LNCaP clone FGC (cell line): ENCODE results near the gene CRYBB1.

ENCODE experiments used
- DNase-seq: peaks from one replicate; pipeline ENCODE4 v3.0.0-alpha.2; 2011; ENCODE audit warnings: low read depth
- H3K4me3 ChIP-seq: 2 replicates; pipeline ENCODE4 v1.5.1; 2011; ENCODE audit warnings: mild to moderate bottlenecking, low read depth, low read length, control low read depth
- TF ChIP-seq, protein P1 (sequence below): IDR thresholded peaks from 2 replicates; pipeline ENCODE4 v1.5.1; 2012; ENCODE audit warnings: mild to moderate bottlenecking; ENCODE audit not compliant: control insufficient read depth, insufficient read depth; ENCODE audit errors: extremely low read depth

CRYBB1 gene

DNA sequence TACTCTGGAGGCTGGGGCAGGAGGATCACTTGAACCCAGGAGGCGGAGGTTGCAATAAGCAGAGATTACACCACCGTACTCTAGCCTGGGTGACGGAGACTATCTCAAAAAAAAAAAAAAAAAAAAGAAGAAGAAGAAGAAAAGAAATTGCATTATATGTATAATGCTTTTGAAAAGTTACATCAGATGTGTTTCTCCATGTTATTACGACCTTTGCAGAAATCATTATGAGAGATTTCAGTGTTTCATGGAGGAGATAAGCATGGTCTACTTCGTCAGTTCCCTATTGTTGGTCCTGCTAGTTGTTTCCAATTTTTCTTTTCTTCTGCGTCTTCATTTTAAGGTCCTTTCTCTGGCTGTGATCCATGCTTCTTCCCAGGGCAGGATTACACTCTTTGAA, 42.5 kb upstream of the CRYBB1 start:
- DNase-seq, result no peak
- no peak overlapping the region for H3K4me3 ChIP-seq
- TF ChIP-seq, protein P1, sequence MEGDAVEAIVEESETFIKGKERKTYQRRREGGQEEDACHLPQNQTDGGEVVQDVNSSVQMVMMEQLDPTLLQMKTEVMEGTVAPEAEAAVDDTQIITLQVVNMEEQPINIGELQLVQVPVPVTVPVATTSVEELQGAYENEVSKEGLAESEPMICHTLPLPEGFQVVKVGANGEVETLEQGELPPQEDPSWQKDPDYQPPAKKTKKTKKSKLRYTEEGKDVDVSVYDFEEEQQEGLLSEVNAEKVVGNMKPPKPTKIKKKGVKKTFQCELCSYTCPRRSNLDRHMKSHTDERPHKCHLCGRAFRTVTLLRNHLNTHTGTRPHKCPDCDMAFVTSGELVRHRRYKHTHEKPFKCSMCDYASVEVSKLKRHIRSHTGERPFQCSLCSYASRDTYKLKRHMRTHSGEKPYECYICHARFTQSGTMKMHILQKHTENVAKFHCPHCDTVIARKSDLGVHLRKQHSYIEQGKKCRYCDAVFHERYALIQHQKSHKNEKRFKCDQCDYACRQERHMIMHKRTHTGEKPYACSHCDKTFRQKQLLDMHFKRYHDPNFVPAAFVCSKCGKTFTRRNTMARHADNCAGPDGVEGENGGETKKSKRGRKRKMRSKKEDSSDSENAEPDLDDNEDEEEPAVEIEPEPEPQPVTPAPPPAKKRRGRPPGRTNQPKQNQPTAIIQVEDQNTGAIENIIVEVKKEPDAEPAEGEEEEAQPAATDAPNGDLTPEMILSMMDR, result no peak

DNA sequence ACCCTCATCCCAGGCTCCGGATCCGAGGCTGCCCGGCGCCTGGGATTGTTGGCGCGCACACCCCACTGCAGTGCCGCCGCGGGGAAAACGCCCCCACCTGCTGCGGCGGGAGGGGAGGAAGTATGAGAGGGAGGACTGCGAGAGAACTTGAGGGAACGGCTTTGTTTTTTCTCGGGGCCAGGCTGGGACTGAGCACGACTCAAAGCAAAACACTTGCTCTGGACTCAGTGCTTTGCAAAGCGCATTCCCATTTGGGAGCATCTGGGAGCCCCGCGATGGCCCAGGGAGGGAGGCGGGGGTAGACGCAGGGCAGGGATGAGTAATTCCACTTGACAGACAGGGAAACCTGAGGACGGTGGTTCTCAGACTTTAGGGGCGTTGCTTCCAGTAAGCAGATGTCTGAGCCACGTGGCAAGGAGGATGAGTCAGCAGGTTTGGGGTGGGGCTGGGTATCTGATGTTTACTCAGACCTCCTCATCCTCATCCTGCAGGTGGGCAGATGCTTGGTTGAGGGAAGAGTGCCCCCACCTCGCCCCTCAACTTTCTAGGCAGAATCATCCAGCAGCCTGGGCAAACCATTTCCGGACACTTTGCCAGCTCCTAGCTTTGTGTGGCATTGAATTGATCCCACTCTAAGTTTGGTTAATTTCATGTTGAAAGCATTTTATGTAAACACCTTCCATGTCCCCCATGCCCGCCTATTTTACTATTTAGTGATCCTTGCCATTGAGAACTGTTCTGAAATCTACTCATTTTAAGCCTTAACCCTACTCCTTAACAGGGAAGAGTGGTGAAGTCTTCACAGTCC, 41.0 kb upstream of the CRYBB1 start:
- no peak for DNase-seq
- no peak overlapping the region for H3K4me3 ChIP-seq

DNA sequence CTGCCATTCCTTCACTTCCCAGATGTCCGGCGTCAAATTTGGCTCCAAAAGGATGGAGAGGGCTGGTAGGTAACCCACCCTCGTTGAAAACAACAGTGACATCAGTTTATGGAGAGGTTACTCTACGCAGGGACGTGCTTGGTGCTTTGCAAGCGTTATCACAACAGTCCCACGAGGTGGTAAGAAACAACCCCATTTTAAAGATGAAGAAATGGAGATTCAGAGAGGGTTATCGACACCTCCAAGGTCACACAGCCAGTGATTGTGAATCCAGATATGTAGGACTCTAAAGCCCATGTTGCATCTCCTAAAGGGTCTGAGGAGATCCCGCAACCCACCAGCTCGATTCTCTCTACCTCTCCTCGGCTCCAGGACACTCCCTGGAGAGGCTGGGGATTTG, 40.3 kb upstream of the CRYBB1 start:
- no peak for DNase-seq
- TF ChIP-seq, protein P1, result no peak
- no peak overlapping the region for H3K4me3 ChIP-seq

More for the DNA sequence above, 41.0 kb upstream of the CRYBB1 start:
- TF ChIP-seq, protein P1, result no peak

DNA sequence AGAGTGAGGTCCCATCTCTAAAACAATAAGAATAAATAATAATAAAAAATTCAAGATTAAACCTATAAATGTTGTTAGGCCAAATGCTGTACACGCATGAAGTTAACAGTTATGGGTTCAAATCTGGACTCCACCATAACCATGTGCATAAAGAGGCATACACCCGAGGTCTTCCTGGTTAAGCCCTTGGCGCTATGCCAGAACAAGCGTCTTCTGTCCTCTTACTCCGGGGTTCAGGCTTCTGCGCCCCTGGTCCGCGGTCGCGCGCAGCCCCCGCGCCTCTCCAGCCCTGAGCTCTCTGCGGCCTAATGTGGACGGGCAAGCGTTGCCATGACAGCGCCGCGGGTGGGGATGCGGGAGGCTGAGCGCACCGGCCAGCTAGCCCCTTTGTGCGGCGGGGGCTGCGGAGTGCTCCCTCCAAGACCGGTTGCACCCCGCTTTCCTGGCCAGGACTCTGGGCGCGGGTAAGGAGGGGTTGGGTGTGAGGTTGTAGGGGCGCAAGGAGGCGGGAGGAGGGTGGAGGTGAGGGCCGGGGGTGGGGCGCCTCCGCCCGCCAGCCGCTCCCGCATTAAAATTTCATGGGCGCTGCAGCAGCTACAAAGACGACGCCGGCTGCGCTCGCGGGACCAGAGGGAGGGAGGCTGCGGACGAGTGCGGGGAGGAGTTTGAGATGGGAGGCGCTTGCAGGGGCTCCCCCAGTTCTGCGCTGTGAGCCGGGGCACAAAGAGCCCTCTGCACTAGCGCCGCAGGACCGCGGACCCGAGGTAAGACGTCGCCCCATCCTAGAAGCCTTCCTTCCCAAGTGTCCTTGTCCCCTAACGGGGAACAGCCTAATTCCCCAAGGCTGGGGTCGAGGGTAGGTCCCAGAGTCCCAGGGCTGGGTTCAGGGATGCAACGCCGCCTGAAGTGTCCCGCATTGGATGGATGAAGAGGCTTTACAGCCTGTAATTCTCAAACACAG, 39.3 kb upstream of the CRYBB1 start, which contains the start of gene MIAT:
MIAT (plus strand) TSS at position 698 of the 961 bp plus-strand sequence.
- H3K4me3 ChIP-seq, result no peak within 1 kb of the TSS
- TF ChIP-seq, protein P1, result no peak
- DNase-seq, result no peak

DNA sequence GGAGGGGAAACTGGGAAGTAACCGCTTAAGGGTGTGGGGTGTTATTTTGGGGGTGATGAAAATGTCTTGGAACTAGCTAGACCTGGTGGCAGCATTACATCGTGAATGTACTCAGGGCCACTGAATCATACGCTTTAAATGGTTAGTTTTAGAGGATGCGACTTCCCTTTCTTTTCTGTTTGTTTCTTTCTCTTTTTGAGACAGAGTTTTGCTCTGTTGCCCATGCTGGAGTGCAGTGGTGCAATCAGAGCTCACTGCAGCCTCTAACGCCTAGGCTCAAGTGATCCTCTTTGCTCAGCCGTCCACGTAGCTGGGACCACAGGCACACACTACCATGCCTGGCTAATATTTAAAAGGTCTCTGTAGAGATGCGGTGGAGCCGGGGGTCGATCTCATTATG, 34.0 kb upstream of the CRYBB1 start:
- no peak overlapping the region for H3K4me3 ChIP-seq
- TF ChIP-seq, protein P1, result no peak
- no peak for DNase-seq

DNA sequence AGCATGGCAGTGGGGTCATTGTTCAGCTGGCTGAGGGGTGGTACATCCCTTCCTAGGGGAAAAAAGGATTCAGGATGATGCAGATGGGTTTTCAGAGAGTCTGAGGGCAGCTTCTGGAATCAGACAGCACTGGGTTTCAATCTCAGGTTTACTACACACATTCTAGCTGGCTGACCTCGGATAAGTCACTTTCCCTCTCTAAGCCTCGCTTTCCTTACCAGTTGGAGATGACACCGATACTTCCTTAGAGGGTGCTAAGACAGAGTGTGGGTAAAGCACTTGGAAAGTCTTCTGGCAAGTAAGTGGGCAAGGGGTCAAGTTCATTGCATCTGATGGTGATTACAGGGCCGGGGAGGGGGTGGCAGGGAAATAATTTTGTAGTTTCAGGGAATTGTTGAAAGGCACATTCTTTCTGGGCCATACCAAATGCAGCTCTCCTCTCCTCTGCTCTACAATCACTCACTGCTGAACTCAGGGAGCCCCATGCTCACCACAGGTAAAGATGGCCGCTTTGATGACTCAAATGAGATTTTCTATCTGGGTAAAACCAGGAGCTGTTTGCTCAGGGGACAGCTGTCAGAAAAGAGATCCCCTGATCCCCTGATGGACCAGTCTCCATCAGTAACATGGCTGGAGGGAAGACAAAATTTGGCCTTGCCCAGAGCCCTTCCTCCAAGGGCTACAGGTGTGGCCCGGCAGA, 33.0 kb upstream of the CRYBB1 start:
- no peak for DNase-seq
- TF ChIP-seq, protein P1, result no peak
- H3K4me3 ChIP-seq, result no peak overlapping the region
